IPS DF 19.7 (cell line): ENCODE measurements around the gene SLC25A48.
"Not testable (repeated sequence)": the region's sequence is repeated elsewhere in the genome, so short reads cannot be mapped to it uniquely, and the experiment has no call there.

ENCODE experiments used
- DNase-seq: peaks from one replicate; pipeline ENCODE4 v3.0.0-alpha.2; 2013; ENCODE audit warnings: low read depth, low spot score

The SLC25A48 gene

DNA sequence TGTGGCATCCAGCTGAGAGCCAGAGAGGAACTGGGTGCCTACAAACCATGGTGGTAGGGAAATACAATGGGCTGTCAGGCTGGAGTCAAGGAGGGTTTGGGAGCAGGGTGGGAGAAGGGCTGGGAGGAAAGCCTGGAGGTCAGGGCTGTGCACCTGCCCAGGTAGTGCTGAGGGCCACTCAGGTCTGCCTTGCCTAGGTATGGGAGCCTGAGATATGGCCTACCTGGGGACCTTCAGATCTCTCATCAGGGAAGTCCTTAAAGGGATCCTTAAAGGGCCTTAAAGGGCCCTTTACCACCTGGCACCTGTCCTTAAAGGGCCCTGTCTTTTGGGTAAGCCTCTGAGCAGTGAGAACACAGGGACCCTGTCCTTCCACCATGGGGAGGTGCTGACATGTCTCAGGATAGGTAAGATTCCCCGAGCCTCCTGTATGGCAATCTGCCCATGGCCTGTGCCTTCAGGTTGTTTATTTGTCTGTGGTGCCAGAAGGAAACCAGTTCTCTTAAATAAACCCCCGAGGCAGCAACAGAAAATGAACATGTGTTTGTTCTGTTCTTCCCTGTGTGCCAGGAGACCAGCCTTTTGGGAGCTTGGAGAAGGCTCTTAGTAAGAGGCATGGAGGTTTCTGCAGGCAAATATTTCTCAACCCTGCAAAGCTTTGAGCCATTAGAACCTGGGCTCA lies 23.3 kb downstream of the SLC25A48 start:
- no peak for DNase-seq

DNA sequence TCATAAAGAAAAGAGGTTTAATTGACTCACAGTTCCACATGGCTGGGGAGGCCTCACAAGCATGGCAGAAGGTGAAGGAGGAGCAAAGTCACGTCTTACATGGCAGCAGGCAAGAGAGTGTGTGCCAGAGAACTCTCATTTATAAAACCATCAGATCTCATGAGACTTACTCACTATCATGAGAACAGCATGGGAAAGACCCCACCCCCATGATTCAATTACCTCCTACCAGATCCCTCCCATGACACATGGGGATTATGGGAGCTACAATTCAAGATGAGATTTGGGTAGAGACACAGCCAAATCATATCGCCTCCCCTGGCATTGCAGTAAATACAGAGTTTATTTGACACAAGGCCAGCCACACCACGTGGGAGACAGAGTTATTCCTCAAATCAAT lies 24.7 kb downstream of the SLC25A48 start:
- not testable (repeated sequence) for DNase-seq

DNA sequence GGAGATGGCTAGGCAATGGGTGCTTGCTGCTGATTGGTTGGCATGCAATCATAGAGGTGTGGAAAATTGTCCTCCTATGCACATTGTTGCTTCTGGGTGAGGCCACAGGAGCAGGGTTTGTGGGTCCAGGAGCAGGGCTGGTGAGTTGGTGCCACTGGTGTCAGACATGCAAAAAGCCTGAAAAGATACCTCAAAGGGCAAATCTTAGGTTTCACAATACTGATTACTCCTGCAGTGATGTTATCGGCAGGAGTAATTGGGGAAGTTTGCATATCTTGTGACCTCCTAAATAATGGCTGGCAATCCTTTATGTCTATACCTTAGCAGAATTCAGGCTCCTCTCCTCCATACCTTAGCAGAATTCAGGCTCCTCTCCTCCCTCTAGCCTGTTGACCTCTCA lies 25.2 kb downstream of the SLC25A48 start:
- no peak for DNase-seq

DNA sequence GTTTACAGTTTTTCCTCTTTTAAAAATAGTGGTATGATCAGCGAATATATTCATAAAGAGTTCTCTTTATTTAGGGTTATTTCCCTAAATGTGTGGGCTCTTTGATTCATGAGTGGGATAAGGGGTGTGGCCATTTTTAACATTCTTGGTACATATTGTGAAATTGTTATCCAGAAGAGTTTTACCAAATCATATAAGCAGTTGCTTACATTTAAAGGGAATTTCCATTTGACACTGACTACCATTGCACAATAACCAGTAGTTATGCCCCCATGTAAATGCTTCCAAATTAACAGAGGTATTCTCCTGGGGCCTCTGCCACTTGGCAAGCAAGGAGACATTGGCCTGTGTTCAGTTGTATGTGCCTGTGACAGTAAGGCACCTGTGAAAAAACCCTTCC lies 27.2 kb downstream of the SLC25A48 start:
- no peak for DNase-seq

DNA sequence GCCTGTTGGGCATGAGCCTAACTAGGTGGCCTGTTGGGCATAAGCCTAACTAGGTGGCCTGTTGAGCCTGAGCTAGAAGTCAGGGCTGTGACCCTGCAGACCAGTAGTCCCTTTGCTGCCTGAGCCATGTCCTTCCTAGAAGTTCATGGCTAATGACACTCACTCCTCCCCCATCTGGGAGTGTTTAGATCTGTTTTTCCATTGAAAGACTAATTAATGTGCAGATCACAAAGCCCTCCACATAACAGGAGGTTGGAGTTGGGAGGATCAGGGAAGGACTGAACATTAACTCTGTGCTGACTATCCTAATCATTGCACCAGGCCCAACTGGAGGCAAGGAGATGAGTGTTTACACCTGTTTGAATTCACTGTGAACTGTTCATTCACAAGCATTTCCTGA lies 27.6 kb downstream of the SLC25A48 start:
- DNase-seq: no peak

DNA sequence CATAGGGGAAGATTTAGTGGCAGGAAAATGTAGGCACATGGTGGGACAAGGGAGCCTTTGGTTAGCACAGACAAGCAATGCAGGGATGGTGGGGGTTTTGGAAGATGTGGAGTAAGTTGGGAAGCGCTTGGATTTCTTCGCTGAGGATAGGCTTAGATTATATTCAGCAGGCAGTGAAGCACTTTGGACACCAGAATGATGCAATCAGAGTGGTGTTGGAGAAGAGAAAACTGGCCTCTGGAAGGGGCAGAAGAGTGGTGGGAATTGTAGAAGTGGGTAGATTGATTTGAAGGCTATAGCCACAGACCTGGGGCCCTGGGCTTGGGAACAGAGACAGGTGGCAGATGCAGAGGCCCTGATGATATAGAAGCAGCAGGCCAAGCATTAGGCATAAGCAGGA lies 28.3 kb downstream of the SLC25A48 start:
- no peak for DNase-seq

DNA sequence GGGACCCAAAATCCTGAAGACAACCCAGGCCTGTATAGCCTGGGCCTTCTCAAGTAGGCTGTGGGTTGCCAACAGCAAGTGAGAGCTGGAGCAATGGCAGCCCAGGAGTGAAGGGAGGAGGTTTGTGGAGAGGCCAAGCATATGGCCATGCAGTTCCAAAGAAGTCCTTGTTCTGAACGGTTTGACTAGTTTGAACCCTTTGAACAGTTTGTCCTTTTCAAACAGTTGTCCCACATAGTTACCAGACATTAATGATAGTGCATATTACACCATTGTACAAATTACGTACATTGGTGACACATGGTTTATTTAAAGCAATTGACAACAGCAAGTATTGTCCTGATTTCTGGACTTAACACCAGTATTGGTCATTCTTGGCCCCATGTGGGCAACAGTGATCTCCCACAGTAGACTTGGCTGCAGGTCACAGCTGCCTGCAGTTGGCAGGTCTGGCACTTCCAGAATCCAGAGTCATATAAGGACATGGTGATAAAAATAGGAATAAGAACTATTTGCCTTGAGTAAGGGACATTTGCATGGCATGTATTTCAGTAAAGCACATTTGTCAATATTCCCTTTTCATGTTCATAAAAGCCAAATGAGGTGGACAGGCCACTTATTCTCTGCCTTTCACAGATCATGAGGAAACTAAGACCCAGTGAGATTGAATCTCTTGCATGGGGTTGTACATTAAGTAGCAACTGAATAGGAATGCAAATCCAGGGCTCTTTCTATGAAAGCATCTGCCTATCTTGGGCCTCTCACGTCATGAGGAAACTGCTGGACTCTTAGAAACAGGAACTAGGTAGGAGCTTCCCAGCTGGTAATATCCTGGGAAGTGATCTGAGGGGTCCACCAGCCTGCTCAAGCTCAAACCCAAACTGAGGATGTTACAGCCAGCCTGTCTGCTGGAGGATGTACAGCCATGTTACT lies 30.3 kb downstream of the SLC25A48 start:
- no peak for DNase-seq

DNA sequence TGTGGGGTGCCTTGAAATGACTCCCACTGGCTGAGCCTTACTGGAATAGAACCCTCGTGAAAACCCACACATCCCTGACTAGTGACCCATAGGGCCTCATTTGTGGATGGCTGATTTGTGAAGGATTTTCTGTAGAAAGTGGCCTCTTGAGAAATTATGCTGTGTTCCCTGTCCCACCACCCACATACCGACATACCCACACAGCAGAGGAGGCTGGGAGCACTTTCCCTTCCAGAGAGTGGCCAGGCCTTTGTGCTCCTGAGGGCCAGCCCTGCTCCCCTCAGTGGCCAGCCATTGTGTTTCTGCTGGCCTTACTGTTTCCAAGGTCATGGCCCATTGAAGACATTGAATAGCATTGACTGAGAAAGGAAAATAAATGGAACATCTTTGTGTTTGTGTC lies 31.6 kb downstream of the SLC25A48 start:
- DNase-seq: no peak

DNA sequence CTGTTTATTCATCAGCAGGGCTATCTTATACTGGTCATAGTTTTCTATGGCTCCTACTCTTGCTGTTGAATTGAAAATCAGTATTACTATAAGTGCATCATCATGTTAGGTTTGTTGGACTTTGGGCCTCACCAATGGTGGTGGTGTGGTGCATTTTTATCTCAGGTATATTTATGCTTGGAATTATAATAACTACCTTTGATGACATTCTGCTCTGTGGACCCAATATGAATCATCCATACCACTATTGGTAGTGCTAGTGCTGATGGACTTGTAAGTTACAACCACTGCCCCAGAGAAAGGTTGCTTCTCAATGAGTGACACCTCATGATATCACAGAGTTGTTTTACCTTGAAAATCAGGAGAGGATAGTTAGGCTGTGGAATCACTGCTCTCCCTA lies 33.1 kb downstream of the SLC25A48 start:
- DNase-seq: no peak

DNA sequence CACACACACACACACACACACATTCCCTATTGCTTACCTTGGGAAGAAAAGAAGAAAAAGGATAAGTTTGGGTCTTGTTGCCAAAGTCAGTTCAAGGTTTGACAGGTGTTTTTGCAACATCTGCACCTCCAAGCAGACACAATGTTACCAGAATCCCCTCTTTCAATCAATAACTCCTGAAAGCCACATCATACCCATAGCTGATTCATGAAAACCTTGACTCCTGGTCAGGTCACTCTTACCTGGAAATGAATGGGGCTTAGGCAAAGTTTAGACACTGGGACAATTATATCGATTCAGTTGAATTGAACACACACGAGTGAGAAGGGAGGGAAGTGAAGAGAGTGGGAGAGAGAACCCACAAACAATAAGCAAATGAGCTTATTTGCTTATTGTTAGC lies 34.2 kb downstream of the SLC25A48 start:
- no peak for DNase-seq

DNA sequence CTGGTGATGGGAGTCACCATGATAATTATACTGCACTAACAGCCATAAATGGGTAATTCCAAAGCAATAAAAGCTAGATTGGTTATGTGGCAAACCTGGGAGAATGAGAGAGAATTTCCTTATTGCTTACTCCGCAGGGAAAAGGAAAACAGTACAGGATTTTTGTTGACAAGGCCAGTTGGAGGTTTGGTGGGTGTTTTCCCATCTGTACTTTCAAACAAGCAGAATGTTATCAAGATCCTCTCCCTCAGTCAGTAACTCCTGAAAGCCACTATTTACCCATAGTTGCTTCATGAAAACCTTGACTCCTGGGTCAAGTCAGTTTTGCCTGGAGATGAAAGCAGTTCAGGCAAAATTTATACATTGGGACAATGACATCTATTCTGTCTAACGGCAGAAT lies 34.8 kb downstream of the SLC25A48 start:
- DNase-seq: no peak

DNA sequence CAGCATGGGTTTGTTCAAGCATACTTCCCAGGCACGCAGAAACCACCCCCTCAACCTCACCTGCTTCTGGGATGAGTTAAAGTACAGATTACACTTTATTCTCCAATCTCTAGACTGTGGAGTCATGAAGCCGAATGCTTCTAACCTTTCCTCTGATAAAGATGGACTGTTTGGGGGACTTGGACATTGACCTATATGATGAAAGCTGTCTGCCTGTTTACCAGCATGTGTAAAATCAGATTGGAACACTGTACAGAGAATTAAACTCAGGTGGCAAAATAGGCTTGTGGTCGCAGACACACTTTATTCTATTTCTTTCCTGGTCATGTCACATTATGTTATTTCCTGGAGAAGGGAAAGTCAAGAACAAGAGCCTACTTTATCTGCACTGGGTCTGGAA lies 35.5 kb downstream of the SLC25A48 start:
- DNase-seq: no peak

DNA sequence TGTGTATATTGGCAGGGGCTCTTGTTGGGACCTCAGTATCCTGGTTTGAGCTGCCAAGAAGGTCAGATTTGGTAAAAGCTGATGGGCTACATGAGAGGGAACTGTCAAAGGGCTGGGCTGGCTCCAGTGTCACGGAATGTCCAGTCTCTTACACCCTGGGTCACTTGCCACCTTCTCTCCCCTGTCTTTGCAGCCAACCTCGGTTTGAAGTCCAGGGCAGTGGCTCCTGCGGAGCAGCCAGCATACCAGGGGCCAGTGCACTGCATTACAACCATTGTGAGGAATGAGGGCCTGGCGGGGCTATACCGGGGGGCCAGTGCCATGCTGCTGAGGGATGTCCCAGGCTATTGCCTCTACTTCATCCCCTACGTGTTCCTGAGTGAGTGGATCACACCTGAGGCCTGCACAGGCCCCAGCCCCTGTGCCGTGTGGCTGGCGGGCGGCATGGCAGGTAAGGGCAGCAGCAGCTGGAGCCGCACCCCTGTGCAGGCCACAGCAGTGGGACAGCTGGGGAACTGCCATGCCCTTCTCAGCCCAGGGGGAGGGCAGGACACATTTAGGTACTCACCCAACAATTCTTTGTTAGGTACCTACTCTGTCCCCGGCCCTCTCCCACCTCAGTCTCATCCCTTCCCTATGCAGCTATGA lies 36.9 kb downstream of the SLC25A48 start:
- DNase-seq: no peak

DNA sequence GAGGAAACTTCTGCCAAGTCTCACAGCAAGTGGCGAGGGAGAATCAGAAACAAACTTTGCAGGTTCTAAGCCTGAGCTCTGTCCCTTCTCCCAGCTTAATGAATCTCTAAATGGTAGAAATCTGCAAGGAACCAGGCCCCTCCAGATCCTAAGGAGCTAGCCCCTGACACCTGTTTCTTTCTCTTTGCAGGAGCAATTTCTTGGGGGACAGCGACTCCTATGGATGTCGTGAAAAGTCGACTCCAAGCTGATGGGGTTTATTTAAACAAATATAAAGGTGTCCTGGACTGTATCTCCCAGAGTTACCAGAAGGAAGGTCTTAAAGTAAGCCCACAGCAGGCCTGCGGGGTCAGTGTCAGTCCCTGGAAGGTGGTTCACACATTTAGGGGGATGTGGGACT lies 39.4 kb downstream of the SLC25A48 start:
- no peak for DNase-seq

DNA sequence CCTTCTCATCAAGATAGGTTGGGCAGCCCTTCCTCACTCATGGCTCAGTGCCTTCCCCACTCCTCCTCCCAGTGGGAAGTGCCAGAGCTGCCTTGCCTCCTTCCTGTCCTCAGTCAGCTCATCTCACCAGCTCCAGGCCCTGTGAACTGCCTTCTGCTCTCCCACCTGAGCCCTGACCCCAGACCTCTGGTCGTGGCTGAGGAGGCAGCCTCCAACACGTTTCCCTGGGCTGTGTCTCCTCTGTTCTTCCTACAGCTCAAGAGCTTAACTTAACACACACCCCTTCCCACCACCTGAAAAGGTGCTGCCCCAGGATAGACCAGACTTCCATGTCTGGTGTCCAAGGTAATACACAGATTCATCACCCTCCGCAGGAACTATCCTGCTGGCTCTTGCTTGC lies 40.0 kb downstream of the SLC25A48 start:
- no peak for DNase-seq

DNA sequence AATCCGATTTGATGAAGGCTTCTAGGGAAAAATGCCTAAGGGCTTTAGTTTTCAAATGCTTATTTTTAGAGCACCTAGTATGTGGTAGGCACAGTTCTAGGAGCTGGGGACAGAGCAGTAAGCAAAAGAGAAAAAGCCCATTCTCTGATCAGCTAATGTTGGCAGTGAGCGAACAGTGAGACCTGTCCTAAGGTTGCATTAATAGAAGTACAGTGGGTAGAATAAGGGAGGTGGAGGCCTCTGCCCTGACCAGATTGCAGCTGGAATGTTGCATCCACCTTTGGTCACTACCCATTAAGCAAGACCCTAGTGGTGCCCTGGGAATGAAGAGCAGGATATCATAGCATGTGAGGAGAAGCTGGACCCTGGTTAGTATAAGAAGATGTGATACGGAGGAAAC lies 41.1 kb downstream of the SLC25A48 start:
- no peak for DNase-seq

DNA sequence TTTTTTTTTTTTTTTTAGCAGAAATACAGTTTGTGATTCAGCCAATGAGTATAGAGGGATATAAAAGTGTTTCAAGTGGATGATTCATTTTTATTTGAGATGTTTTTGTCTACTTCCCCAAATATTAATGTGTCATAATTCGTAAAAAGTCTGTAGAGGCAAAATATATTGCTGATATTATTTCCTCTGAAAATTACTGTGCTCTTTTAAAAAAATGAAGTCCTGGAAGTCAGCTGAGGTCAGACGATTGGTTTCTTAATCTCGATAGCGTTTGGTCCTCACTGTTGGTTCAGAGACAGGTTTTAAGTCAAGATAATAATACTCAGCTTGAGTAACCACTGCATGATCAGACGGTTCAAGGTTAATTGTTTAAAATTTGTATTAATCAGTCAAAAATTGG lies 41.7 kb downstream of the SLC25A48 start:
- DNase-seq: no peak

DNA sequence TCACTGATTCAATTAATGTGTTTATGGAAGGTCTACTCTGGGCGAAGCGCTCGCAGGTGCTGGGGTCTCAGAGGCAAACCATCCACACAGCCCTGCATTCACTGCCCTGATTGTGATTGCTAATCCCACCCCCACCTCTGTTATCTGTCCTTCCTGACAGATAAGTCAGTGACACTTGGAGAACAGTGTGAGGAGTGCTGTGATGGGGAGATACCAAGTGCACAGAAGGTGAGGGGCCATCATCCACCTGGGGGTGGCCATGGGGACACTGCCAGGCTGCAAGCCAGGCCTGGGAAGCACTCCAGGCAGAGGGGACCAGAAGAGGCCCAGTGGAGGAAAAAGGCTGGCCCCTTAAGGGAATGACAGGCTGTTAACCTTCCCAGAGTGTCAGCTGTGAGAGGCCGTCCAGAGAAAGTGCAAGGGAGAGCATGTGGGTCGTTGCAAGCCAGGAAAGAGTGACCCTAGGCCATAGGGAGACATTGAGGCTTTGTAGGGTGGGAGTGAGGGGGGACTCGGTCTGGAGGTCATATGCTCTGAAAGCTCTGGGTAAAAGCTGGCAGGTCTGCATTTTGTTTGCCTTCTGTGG lies 43.2 kb downstream of the SLC25A48 start:
- no peak for DNase-seq

DNA sequence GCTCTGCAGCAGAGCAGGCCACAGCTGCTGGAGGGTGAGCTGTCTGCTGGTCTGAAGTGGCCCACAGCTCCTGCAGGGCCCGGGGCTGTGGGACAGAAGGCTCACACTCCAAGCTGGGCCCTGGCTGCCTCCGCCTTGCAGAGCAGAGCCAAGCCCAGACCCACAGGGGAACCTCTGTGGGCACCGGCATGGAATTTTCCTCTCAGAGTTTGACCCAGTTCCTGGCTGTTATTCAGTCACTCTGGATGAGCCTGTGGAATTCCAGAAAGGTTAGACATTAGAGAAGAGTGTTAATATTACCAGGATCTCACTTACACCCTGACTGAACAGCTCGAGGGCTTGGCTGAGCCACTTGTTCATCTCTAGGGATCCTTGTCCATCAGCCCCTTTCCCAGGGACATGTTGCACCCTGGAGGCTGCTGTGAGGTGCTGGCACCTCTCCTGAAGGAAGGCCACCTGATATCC lies 43.7 kb downstream of the SLC25A48 start:
- no peak for DNase-seq

DNA sequence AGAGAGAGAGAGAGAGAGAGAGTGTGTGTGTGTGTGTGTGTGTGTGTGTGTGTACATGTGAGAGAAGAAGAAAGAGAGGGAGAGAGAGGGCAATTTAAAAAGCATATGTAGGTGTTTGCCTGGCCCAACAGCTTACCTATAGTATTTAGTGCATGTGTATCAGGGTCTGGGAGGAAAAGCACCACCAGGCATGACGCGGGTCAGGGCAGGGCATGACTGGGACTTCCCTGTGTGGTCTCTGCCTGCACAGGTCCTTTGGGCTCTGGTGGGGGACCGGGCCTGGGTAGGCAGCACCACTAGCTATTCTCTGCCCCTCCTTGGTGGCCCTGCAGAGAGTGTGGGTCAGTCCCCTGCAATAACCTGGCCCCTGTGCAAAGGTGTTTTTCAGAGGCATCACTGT lies 45.1 kb downstream of the SLC25A48 start:
- DNase-seq: no peak

DNA sequence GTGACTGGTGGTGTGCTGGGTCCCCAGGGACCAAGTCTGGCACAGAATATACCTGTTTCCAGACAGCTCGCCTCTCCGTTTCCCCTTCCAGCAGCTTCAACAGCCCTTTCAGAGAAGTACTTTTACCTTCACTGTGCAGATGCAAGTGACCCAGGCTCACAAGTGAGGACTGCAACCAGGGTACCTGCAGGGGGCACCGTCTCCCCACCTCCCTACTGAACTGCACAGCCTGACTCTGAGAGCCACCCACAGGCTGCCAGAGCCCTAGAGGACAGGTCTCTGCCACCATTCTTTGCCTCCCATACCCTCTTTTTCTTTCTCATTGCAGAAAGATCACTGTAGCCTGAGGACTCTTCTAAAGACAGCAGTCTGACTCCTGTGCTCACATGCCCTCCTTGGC lies 45.8 kb downstream of the SLC25A48 start:
- no peak for DNase-seq

DNA sequence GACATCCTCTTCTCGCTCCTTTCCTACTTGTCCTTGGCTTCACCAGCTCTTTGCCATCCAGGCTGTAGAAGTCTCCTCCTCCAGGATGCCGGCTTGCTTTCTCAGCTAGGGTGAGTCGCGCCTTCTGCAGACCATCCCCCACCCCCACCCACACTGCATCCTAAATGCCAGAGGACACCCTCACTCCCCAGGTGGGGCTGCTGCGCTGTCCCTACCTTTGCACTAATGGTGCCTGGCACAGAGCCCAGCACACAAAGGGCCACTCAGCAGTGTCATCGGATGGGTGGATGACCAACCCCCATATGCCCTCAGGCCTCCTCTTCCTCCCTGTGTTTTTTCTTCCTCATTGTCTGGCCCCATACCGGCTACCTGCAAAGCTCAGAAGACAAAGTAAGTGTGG lies 46.3 kb downstream of the SLC25A48 start:
- DNase-seq: no peak
